ENCODE results near the gene NLE1.
A peak's percentile ranks its signal among the peaks of the same experiment; 100 is the strongest.

NLE1 gene

DNA sequence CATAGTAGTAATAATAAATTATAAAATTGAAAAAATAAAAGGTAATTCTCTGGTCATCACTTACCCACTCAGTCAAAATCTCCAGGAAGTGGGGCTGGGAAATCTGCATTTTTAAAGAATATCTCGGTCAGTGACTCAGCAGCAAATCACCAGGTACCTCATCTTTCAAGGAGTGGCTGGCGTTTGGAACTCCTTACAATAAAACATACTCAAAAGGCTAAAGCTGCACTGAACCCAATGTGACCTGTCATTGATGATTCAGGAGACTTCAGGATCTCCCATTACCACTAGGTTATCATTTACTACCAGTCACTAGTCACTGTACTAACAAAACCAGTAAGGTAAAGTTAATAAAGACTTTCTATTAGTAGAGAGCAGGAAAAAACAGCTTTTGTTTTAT lies 57.1 kb downstream of the NLE1 start:
- peak; percentile 9 for DNase-seq

DNA sequence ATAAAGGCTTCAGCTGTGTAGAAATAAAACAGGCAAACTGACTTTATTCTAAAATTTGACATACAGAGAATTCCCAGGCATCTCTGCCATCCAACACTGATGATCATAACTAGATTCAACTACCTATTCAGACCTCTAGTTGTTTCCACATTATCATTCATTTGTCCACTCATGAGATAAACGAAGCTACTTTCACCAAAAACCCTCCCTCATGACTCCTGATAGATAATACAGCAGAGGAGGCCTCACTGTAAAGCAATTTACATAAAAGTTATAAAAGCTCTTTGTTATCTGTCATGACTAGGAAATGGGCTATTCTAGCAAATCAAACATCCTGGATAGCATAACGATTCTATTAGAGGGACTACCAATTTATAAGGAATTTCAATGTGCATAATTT lies 59.0 kb downstream of the NLE1 start:
- DNase-seq, result no peak

DNA sequence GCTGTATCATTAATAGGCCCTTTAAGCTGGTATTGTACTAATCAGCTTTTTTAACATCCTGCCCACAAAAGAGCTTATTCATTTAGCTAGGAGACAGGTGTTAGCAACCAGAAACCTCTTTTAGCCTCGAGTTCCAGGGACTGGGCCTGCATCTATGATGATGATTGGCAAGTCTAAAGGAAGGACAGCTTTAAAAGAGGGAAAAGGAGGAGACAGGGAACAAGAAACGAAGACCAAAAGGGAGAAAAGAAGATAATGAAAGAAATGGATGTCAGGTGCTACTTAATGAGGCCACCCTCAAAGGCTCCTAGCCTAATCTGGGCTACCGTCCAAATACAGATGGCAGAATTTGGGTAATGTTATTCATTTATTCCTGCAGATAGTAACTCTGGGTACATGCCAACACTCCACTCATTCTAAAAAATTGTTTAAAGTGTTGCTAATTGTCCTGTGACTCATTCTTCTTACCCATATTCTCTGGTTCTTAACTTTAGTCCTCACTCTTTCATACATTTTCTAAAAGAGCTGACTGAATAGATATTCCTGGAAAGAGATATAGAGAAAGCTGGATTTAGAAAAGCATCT lies 59.9 kb downstream of the NLE1 start:
- peak; percentile 24 for DNase-seq

DNA sequence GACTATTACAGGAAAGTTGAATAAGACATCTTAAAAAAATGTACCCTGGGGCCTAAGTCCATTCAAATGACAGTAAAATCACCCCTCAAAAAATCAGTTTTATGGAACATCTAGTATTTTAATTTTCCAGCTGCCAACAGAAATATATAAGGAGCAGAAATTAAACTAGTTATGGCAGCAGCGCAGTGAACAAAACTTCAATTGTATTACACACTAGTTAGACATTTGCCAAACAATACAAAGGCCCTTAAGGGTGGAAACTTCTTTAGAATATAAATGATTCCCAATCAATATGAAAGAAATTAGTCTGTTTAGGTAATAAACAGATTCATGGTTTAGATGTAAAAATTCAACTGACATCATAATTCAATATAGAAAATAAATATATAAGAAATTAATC lies 60.5 kb downstream of the NLE1 start:
- DNase-seq, result no peak

DNA sequence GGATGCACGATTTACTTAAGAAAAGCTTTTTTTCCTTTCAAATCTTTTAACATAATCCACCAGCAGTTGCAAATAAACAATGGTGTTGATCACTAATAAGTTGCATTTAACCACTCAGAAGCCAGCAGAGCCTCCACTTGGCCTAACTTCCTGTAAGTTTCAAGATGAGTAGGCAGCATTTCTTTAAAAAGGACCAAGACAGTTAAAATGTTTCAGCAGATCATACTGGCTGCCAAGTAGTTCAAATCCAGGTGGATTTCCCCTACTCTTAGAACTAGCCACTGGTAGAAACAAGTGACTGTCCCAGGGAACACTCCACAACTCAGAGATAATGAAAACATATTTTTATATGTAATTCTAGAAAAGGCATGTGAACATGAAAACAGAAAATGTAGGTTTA lies 61.6 kb downstream of the NLE1 start:
- no peak for DNase-seq

DNA sequence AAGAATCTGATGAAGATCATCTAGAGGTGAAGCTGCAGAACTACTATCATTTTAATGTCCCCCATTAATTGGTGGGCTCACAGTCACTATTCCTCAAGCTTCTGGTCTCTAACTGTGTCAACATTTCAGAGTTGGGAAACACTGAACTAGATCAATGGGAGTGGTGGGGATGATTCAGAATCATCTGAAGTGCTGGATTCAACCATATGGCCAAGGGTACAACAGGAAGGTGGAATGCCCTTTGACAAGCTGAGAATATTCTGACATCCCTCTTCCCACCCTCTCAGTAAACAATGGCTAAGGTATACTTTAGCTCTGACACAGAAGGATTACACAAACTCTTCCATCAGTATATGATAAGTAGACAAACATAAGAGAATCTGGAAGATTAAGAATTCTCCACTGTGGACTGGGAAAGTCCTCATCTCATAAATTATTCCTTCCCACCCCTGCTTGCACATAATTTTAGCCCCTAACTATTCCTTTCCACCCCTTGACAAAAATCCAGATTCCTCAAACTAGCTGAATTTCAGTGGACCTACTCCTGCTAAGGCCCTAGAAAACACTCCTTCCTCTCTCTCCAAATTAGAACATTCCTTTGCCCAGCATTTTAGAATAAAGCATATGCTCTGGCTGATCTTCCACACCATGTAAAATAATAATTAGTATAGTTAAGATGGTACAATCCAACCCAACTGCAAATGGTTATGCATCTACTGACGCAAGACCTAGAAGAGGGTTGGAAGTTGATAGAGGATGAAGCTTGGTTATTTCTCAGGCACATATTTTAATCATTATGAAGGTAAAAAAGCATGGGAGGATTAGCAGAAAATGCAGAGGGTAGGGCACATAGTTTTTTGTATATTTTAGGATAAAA lies 62.3 kb downstream of the NLE1 start:
- DNase-seq, result no peak

Measured in CD4-positive, alpha-beta T cell treated with Interleukin-6 for 4 hours (primary cell).